ENCODE results near the gene SMIM35. TPM values are rescaled to one million over a fixed set of nuclear protein-coding genes. Genes with fewer than 3 reads are reported as not detected.

Gene SMIM35
- total RNA-seq, 4 donors from 2014 or later, result not detected

DNA sequence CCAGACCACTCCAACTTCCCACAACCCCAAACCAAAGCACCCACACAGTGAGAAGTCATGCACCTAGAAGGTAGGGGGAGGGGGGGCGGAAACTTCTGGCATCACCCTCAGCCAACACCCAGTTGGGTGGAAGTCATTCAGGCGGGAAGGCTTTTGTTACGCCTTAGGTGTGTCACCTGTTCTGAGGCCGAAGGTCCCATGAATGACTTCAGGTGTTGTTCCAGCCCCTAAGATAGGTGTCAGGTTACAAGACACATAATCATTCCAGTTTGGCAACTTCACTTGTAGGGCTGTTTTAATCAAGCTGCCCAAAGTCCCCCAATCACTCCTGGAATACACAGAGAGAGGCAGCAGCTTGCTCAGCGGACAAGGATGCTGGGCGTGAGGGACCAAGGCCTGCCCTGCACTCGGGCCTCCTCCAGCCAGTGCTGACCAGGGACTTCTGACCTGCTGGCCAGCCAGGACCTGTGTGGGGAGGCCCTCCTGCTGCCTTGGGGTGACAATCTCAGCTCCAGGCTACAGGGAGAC, 9.9 kb downstream of the SMIM35 start, which contains the start of gene TMPRSS4:
TMPRSS4 (plus strand) TSS at position 325 of the 528 bp plus-strand sequence. CDS start 225 bp downstream, outside the sequence.
- no peaks in the 10 kb centered on the region for H3K27me3 ChIP-seq
- intact Hi-C loops (cut with DNase I; ENCODE audit: low total_unique reads), result no loop called here
- in situ Hi-C loops (cut with MboI; ENCODE audit: low pct_ligation_motif_present in 1 of 4, low pct_unique_long_range_greater_than_20kb in 1 of 4, low sequenced_read_pairs in 3 of 4), result no loop called here
- peak within 1 kb of the TSS; percentile 15 to 52 (median 34) for H3K4me3 ChIP-seq
- WGBS, 2 donors (ENCODE audit: low coverage in 1 of 2), result 56% methylated on average over 7 of the region's 7 CpGs; no CpG with 5 or more reads in 1 of the 2 donors
- DNase-seq, result peak; percentile 91
- TF ChIP-seq, protein P1, sequence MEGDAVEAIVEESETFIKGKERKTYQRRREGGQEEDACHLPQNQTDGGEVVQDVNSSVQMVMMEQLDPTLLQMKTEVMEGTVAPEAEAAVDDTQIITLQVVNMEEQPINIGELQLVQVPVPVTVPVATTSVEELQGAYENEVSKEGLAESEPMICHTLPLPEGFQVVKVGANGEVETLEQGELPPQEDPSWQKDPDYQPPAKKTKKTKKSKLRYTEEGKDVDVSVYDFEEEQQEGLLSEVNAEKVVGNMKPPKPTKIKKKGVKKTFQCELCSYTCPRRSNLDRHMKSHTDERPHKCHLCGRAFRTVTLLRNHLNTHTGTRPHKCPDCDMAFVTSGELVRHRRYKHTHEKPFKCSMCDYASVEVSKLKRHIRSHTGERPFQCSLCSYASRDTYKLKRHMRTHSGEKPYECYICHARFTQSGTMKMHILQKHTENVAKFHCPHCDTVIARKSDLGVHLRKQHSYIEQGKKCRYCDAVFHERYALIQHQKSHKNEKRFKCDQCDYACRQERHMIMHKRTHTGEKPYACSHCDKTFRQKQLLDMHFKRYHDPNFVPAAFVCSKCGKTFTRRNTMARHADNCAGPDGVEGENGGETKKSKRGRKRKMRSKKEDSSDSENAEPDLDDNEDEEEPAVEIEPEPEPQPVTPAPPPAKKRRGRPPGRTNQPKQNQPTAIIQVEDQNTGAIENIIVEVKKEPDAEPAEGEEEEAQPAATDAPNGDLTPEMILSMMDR (IDR thresholded peaks at IDR 0.05), result no peak
- TF ChIP-seq POLR2A (IDR thresholded peaks at IDR 0.05) (peak; percentile 99), EP300 (IDR thresholded peaks at IDR 0.05; ENCODE audit: low read depth) (no peak), POLR2AphosphoS5 (IDR thresholded peaks at IDR 0.05) (peak; percentile 93 to 99 (median 98))
- peak within 1 kb of the TSS; percentile 86 to 89 (median 88) for H3K27ac ChIP-seq
- H3K9me3 ChIP-seq, result no peaks in the 10 kb centered on the region
- H3K36me3 ChIP-seq, result no peaks in the 10 kb centered on the region
- peaks cover 2 to 41% (median 12%) of the 10 kb centered on the region in 4 donors for H3K4me1 ChIP-seq

DNA sequence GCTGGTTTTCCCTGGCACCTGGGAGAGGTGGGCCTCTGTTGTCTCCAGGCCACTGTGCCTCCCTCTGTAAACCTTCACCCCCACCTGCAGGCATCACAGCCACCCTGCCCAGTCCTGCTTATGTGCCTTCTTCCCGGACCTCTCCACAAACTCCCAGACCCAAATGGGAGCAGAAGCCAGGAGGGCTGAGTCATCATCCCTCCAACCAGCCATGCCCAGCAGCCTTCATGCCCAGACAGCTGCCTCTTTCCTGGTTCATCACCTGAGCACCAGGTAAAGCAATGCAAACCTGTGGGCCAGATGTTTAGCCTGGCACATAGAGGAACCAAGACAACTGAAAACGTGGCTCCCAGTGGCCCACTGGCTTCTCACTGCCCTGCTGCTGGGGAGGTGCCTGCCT, 12.0 kb downstream of the SMIM35 start:
- peak; percentile 55 for DNase-seq
- in situ Hi-C loops (cut with MboI; ENCODE audit: low pct_ligation_motif_present in 1 of 4, low pct_unique_long_range_greater_than_20kb in 1 of 4, low sequenced_read_pairs in 3 of 4) (loop anchor here in 2 of 4 donors (25.0 kb wide), 2 partner anchors 262 to 637 kb away; partner anchors contain the start of gene FXYD2 (in 1 of the 2)), intact Hi-C loops (cut with DNase I; ENCODE audit: low total_unique reads) (no loop called here)
- no peaks in the 10 kb centered on the region for H3K27me3 ChIP-seq
- peak overlapping the region; percentile 23 to 78 (median 50) for H3K27ac ChIP-seq
- H3K4me1 ChIP-seq, result peaks cover 2 to 32% (median 10%) of the 10 kb centered on the region in 4 donors
- WGBS, 2 donors (ENCODE audit: low coverage in 1 of 2), result 37% methylated on average over 2 of the region's 2 CpGs; no CpG with 5 or more reads in 1 of the 2 donors
- TF ChIP-seq POLR2AphosphoS5 (IDR thresholded peaks at IDR 0.05), result peak in 1 of 3 donors; percentile 27
- TF ChIP-seq, protein P1 (IDR thresholded peaks at IDR 0.05), result no peak
- H3K9me3 ChIP-seq, result no peaks in the 10 kb centered on the region
- no peaks in the 10 kb centered on the region for H3K36me3 ChIP-seq
- no peak overlapping the region for H3K4me3 ChIP-seq

DNA sequence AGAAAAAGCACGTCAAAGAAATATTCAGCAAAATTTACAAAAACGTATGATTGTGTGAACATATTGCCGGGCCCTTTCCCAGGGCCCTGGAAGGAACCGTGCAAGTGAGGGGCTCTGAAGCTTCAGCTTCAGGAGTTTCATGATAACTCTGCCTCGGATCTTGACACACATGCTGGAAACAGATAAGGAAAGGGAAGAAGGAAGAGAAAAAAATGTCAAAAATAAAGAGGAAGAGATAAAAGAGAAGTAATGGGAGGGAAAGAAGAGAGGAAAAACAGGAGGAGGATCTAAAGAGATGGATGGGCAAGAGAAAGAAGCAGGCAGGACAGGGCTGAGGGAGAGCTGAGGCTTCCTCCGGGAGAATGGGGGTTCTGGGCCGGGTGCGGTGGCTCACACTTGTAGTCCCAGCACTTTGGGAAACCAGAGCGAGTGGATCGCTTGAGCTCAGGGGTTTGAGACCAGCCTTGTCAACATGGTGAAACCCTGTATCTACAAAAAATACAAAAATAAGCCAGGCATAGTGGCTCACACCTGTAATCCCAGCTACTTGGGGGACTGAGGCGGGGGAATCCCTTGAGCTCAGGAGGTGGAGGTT, 12.6 kb downstream of the SMIM35 start:
- WGBS, 2 donors (ENCODE audit: low coverage in 1 of 2), result 84 to 87% methylated on average over 9 to 11 of the region's 11 CpGs
- TF ChIP-seq, protein P1 (IDR thresholded peaks at IDR 0.05), result no peak
- no peak for TF ChIP-seq POLR2A (IDR thresholded peaks at IDR 0.05)
- TF ChIP-seq EP300 (IDR thresholded peaks at IDR 0.05; ENCODE audit: low read depth), result no peak
- no peak for TF ChIP-seq POLR2AphosphoS5 (IDR thresholded peaks at IDR 0.05)
- in situ Hi-C loops (cut with MboI; ENCODE audit: low pct_ligation_motif_present in 1 of 4, low pct_unique_long_range_greater_than_20kb in 1 of 4, low sequenced_read_pairs in 3 of 4) (loop anchor here in 2 of 4 donors (25.0 kb wide), 2 partner anchors 262 to 637 kb away; partner anchors contain the start of gene FXYD2 (in 1 of the 2)), intact Hi-C loops (cut with DNase I; ENCODE audit: low total_unique reads) (no loop called here)
- Histone ChIP-seq H3K27ac (peak overlapping the region in 1 of 4 donors; percentile 78), H3K27me3 (no peaks in the 10 kb centered on the region), H3K36me3 (no peaks in the 10 kb centered on the region), H3K9me3 (no peaks in the 10 kb centered on the region), H3K4me3 (no peak overlapping the region), H3K4me1 (peaks cover 2 to 26% (median 9%) of the 10 kb centered on the region in 4 donors)
- DNase-seq, result no peak

DNA sequence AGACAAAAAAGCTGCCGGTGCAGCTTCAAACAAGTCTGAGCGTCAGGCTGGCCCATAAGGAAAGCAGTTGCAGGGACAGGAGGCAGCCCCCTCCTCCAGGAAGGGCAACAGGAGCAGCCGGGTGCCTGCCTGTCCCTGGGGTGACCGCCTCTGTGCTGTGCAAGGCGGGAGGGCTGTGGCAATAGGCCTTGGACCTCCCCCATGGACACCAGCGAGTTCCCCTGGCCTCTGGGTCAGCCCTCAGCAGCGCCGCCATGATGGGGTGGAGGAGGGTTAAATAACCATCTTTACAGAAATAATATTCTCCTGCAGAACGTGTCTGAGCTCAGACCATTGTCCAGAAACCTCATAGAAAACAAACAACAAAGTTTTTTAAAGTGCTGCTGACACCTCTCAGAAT, 13.2 kb downstream of the SMIM35 start:
- Histone ChIP-seq H3K4me1 (peaks cover 2 to 23% (median 5%) of the 10 kb centered on the region in 4 donors), H3K27me3 (no peaks in the 10 kb centered on the region), H3K4me3 (no peak overlapping the region), H3K27ac (no peak overlapping the region), H3K9me3 (no peaks in the 10 kb centered on the region), H3K36me3 (no peaks in the 10 kb centered on the region)
- in situ Hi-C loops (cut with MboI; ENCODE audit: low pct_ligation_motif_present in 1 of 4, low pct_unique_long_range_greater_than_20kb in 1 of 4, low sequenced_read_pairs in 3 of 4) (loop anchor here in 2 of 4 donors (25.0 kb wide), 2 partner anchors 261 to 636 kb away; partner anchors contain the start of gene FXYD2 (in 1 of the 2)), intact Hi-C loops (cut with DNase I; ENCODE audit: low total_unique reads) (no loop called here)
- WGBS, 2 donors (ENCODE audit: low coverage in 1 of 2), result 79% methylated on average over 9 of the region's 9 CpGs; no CpG with 5 or more reads in 1 of the 2 donors
- no peak for DNase-seq
- TF ChIP-seq POLR2A (IDR thresholded peaks at IDR 0.05), result no peak
- TF ChIP-seq POLR2AphosphoS5 (IDR thresholded peaks at IDR 0.05), result no peak
- TF ChIP-seq, protein P1 (IDR thresholded peaks at IDR 0.05), result no peak
- no peak for TF ChIP-seq EP300 (IDR thresholded peaks at IDR 0.05; ENCODE audit: low read depth)

All from transverse colon (tissue), 4 donors.